HG02678 (cell line): Measurements from ENCODE around the gene PKIG.
"Not testable (repeated sequence)": the region's sequence is repeated elsewhere in the genome, so short reads cannot be mapped to it uniquely, and the experiment has no call there.

Experiments
- ATAC-seq: cut with Tn5 transposase; IDR thresholded peaks from one replicate; pipeline ENCODE4 v1.9.1; 2021; ENCODE audit warnings: mild to moderate bottlenecking, moderate library complexity; ENCODE audit not compliant: unreplicated experiment

The PKIG gene

GRCh38 chr20:44571362-44571988, 10.9 kb upstream of the PKIG start:
- no peak for ATAC-seq

- ATAC-seq: no peak
Measured at GRCh38 chr20:44572551-44573500, 9.6 kb upstream of the PKIG start.

- no peak for ATAC-seq
Measured at GRCh38 chr20:44573501-44573869, 8.9 kb upstream of the PKIG start.

- no peak for ATAC-seq
Measured at GRCh38 chr20:44574372-44574771, 8.0 kb upstream of the PKIG start.

- ATAC-seq: no peak
Measured at GRCh38 chr20:44576297-44576696, 6.1 kb upstream of the PKIG start.

GRCh38 chr20:44579313-44580081, 2.9 kb upstream of the PKIG start:
- no peak for ATAC-seq

GRCh38 chr20:44580581-44581268, 1.7 kb upstream of the PKIG start:
- no peak for ATAC-seq

- no peak for ATAC-seq
Measured at GRCh38 chr20:44581515-44581914, 864 bp upstream of the PKIG start.

GRCh38 chr20:44583157-44583556, 778 bp downstream of the PKIG start:
- ATAC-seq: no peak

GRCh38 chr20:44584162-44584561, 1.8 kb downstream of the PKIG start:
- no peak for ATAC-seq

GRCh38 chr20:44585057-44585963, 2.9 kb downstream of the PKIG start:
- no peak for ATAC-seq

- peak; percentile 66 for ATAC-seq
Measured at GRCh38 chr20:44586289-44586911, 4.0 kb downstream of the PKIG start.

GRCh38 chr20:44587035-44587980, 4.9 kb downstream of the PKIG start:
- no peak for ATAC-seq

GRCh38 chr20:44588321-44588720, 5.9 kb downstream of the PKIG start:
- not testable (repeated sequence) for ATAC-seq

- no peak for ATAC-seq
Measured at GRCh38 chr20:44589537-44589936, 7.2 kb downstream of the PKIG start.

GRCh38 chr20:44590980-44591778, 8.8 kb downstream of the PKIG start:
- no peak for ATAC-seq

- ATAC-seq: no peak
Measured at GRCh38 chr20:44592366-44592765, 10.0 kb downstream of the PKIG start.

GRCh38 chr20:44593751-44594150, 11.4 kb downstream of the PKIG start:
- no peak for ATAC-seq
